Lower leg skin (tissue), 4 donors: ENCODE results near the gene ECE2. TPM values are rescaled to one million over a fixed set of nuclear protein-coding genes. Genes with fewer than 3 reads are reported as not detected.

Experiments used
- DNase-seq, 2 donors: peaks; one replicate each; pipeline ENCODE4 v3.0.0-alpha.2; 2019; ENCODE audit warnings: low spot score in 2 of 2
- H3K4me3 ChIP-seq: fragments of 200-600 bp; sonication (generic); 2 replicates; pipeline ENCODE4 v1.5.1; 2017; ENCODE audit warnings: mild to moderate bottlenecking, low read depth; ENCODE audit not compliant: poor library complexity, severe bottlenecking
- POLR2A ChIP-seq, 2 donors: fragments of 450-650 bp; IDR thresholded peaks; one replicate each; pipeline ENCODE4 v1.6.1; 2016 to 2017; ENCODE audit warnings: antibody characterized with exemption in 2 of 2, mild to moderate bottlenecking in 1 of 2, moderate library complexity in 1 of 2
- WGBS, 2 donors: methylation state at CpG; one replicate each; pipeline ENCODE4 v1.1.5; 2018; 5-methylcytosine and 5-hydroxymethylcytosine counted together
- intact Hi-C: fragments of 100-400 bp; cut with DNase I; formaldehyde crosslinking; loops from one replicate; pipeline ENCODE4 v1.15.0; 2023; ENCODE audit warnings: low total_unique reads
- total RNA-seq, 4 donors: library from RNA; depleted of rRNA; stranded (reverse); fragments of >200 nt; gene quantifications; one replicate each; pipeline ENCODE4 v1.1.0, GENCODE V29; 2016
- TF ChIP-seq, protein P1 (sequence below), 3 donors: fragments of 450-650 bp; IDR thresholded peaks; one replicate each; pipeline ENCODE4 v1.5.1; 2016; ENCODE audit warnings: antibody characterized with exemption in 3 of 3, mild to moderate bottlenecking in 3 of 3, moderate library complexity in 2 of 3

The ECE2 gene
- total RNA-seq, 4 donors from 2014 or later = not detected

DNA sequence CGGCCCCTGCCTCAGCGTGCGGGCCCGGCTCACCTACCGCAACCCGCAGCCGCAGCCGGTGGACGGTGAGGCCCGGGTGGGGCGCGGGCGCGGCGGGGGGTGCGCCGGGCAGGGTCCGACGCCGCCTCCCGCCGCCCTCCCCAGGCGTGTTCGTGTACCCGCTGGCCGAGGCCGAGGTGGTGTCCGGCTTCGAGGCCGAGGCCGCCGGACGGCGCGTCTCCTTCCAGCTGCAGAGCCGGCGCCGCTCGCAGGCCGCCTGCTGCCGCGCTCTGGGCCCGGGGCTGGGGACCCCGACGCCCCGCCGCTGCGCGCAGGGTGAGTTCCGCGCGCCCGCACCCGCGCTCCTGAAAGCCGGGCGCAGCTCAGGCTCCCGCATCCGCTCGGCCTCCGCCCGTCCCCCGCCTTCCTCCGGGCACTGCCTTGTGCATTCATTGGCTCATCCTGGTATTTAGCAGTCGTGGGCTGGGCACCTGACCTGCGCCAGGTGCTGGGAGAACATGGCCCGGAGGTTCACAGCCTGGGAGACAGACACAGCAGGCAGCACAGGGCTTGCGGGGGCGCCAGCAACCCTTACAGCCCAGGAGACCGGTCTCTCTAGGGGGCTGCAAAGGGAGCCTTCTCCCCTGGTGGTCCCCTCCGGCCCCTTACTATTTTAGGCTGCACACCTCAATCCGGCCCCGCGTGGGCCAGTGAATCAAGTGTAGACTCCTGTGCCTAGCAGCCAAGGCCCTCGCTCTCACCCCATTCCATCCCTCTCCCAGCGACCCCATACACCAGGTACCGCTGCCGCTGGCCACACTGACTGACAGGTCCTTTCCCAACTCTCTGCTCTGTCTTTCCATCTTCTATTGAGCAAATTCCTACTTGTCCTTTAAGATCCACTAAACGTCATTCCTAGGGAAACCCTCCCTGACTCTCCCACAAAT is 45.0 kb upstream of the ECE2 start:
- TF ChIP-seq POLR2A (IDR thresholded peaks at IDR 0.05) = no peak
- TF ChIP-seq, protein P1, sequence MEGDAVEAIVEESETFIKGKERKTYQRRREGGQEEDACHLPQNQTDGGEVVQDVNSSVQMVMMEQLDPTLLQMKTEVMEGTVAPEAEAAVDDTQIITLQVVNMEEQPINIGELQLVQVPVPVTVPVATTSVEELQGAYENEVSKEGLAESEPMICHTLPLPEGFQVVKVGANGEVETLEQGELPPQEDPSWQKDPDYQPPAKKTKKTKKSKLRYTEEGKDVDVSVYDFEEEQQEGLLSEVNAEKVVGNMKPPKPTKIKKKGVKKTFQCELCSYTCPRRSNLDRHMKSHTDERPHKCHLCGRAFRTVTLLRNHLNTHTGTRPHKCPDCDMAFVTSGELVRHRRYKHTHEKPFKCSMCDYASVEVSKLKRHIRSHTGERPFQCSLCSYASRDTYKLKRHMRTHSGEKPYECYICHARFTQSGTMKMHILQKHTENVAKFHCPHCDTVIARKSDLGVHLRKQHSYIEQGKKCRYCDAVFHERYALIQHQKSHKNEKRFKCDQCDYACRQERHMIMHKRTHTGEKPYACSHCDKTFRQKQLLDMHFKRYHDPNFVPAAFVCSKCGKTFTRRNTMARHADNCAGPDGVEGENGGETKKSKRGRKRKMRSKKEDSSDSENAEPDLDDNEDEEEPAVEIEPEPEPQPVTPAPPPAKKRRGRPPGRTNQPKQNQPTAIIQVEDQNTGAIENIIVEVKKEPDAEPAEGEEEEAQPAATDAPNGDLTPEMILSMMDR (IDR thresholded peaks at IDR 0.05) = no peak
- intact Hi-C loops = no loop called here
- WGBS, 2 donors = 10 to 14% methylated on average over 24 to 34 of the region's 79 CpGs
- no peak overlapping the region for H3K4me3 ChIP-seq
- DNase-seq = no peak

DNA sequence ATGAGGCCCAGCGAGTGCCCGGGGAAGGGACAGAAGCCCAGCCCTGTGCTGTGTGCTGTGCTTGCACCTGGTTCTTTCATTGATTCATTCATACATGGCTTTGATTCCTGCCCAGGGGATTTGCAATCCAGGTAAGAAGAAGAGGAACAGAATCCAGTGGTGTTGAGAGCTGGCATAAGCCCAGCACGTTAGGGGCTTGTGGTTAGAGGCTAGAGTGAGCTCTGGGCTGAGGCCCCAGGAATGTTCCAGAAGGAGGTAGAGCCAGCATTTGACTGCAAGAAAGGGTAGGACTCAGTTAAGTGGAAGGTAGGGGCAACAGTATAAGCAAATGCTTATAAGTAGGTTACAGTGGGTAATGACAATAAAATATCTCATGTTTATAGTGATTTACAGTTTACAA is 44.2 kb upstream of the ECE2 start:
- intact Hi-C loops = no loop called here
- WGBS, 2 donors = 47 to 60% methylated on average over 3 of the region's 3 CpGs
- H3K4me3 ChIP-seq = no peak overlapping the region
- no peak for TF ChIP-seq POLR2A (IDR thresholded peaks at IDR 0.05)
- TF ChIP-seq, protein P1 (IDR thresholded peaks at IDR 0.05) = no peak
- DNase-seq = no peak

DNA sequence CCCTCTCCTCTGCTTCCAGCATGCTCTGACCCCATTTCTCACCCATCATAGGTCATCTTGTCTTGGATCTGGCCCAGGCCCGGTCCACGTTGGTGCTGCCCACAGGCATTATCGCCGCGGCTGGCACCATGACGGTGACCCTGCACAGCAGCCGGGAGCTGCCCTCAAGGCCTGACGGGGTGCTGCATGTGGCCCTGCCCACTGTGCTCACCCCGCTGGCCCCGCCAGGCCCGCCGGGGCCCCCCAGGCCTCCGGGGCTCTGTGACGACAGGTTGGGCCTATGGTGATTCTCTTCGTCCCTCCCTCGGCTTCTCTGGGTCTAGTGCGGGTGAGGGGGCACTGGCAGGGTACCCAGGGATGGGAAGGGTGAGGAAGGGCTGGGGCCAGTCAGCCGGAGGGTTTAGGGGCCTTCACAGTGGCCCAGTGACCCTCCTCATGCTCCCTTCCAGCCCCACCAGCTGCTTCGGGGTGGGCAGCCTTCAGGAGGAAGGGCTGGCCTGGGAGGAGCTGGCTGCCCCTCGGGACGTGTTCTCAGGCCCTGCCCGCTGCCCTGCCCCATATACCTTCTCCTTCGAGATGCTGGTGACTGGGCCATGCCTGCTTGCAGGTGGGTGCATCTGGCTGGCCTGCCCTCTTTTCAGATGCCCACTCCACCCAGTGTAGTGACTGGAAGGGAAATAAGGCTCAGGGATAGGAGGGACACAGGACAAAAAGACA is 42.5 kb upstream of the ECE2 start:
- no peak for DNase-seq

DNA sequence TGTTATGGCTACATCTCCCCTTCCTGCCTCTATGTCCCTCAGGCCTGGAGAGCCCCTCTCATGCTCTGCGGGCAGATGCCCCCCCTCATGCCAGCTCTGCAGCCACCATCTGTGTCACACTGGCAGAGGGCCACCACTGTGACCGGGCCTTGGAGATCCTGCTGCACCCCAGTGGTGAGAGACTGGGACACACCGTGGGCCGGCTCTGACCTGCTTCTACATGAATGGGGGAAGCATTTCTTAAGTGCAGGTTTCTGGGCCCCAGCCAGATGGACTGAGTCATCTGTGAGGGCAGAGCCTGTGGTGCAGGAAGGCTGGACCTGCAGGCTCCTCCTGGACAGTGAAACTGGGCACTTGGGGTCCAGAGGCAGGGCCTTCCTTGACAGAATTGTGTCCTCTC is 41.6 kb upstream of the ECE2 start:
- intact Hi-C loops = no loop called here
- WGBS, 2 donors = 20 to 36% methylated on average over 4 of the region's 4 CpGs
- DNase-seq = no peak
- TF ChIP-seq, protein P1 (IDR thresholded peaks at IDR 0.05) = no peak
- TF ChIP-seq POLR2A (IDR thresholded peaks at IDR 0.05) = no peak
- no peak overlapping the region for H3K4me3 ChIP-seq

More for the DNA sequence above, 42.5 kb upstream of the ECE2 start:
- intact Hi-C loops = no loop called here
- no peak for TF ChIP-seq POLR2A (IDR thresholded peaks at IDR 0.05)
- no peak overlapping the region for H3K4me3 ChIP-seq
- 88 to 89% methylated on average over 20 to 23 of the region's 23 CpGs for WGBS, 2 donors

DNA sequence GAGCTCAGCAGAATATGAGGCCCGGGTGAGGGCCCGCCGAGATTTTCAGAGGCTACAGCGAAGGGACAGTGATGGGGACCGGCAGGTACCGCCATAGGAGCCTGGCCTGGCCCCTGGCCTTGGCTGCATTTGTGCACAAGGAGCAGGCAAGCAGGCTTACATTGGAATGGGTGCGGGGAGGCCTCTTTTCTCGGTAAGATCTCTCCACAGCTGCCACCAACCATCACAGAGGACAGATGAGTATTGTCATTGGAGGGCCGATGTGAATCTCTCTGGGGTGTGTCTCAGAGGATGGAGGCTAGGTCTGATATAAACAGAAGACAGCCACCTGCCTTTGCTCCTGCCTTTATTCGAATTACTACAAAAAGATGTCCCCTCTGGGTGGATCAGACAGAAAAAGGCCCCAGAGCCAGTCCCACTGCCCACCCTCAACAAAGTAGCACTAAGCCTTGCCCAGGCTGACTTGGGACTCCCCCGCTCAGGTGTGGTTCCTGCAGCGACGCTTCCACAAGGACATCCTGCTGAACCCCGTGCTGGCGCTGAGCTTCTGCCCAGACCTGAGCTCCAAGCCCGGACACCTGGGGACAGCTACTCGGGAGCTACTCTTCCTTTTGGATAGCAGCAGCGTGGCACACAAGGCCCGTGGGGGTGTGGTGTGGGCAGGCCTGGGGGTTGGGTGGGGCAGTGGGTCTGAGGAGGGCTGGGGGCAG is 41.0 kb upstream of the ECE2 start:
- intact Hi-C loops = no loop called here
- TF ChIP-seq, protein P1 (IDR thresholded peaks at IDR 0.05) = no peak
- TF ChIP-seq POLR2A (IDR thresholded peaks at IDR 0.05) = no peak
- no peak overlapping the region for H3K4me3 ChIP-seq
- 84 to 85% methylated on average over 18 to 19 of the region's 19 CpGs for WGBS, 2 donors
- DNase-seq = no peak
